ENCODE measurements around the gene CALR.

- TF ChIP-seq, protein P1, sequence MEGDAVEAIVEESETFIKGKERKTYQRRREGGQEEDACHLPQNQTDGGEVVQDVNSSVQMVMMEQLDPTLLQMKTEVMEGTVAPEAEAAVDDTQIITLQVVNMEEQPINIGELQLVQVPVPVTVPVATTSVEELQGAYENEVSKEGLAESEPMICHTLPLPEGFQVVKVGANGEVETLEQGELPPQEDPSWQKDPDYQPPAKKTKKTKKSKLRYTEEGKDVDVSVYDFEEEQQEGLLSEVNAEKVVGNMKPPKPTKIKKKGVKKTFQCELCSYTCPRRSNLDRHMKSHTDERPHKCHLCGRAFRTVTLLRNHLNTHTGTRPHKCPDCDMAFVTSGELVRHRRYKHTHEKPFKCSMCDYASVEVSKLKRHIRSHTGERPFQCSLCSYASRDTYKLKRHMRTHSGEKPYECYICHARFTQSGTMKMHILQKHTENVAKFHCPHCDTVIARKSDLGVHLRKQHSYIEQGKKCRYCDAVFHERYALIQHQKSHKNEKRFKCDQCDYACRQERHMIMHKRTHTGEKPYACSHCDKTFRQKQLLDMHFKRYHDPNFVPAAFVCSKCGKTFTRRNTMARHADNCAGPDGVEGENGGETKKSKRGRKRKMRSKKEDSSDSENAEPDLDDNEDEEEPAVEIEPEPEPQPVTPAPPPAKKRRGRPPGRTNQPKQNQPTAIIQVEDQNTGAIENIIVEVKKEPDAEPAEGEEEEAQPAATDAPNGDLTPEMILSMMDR (IDR thresholded peaks at IDR 0.05; ENCODE audit: insufficient read depth, low read depth, low read length): no peak
- no peak for TF ChIP-seq EZH2 (IDR thresholded peaks at IDR 0.05; ENCODE audit: insufficient read depth, low read length)
Measured at GRCh38 chr19:12983091-12983490, 44.7 kb downstream of the CALR start.

Measured in astrocyte (in vitro differentiated cells and primary cell).